ENCODE results near the gene KCTD2. TPM values are rescaled to one million over a fixed set of nuclear protein-coding genes. Genes with fewer than 3 reads are reported as not detected.
"Not testable (repeated sequence)": the region's sequence is repeated elsewhere in the genome, so short reads cannot be mapped to it uniquely, and the experiment has no call there.

Gene KCTD2
- total RNA-seq, 1 donor from 2014 or later = 19.8 TPM

- no peak for DNase-seq
These were observed 26.5 kb upstream of the KCTD2 start for GRCh38 chr17:75020331-75021110.

- DNase-seq = no peak
These were observed 22.2 kb upstream of the KCTD2 start for GRCh38 chr17:75024686-75025397.

GRCh38 chr17:75025398-75025734 is 21.7 kb upstream of the KCTD2 start:
- not testable (repeated sequence) for DNase-seq

- peak; percentile 17 for DNase-seq
These were observed 20.4 kb upstream of the KCTD2 start for GRCh38 chr17:75026650-75027049.

- DNase-seq = no peak
These were observed 16.9 kb upstream of the KCTD2 start for GRCh38 chr17:75030161-75030560.

DNA sequence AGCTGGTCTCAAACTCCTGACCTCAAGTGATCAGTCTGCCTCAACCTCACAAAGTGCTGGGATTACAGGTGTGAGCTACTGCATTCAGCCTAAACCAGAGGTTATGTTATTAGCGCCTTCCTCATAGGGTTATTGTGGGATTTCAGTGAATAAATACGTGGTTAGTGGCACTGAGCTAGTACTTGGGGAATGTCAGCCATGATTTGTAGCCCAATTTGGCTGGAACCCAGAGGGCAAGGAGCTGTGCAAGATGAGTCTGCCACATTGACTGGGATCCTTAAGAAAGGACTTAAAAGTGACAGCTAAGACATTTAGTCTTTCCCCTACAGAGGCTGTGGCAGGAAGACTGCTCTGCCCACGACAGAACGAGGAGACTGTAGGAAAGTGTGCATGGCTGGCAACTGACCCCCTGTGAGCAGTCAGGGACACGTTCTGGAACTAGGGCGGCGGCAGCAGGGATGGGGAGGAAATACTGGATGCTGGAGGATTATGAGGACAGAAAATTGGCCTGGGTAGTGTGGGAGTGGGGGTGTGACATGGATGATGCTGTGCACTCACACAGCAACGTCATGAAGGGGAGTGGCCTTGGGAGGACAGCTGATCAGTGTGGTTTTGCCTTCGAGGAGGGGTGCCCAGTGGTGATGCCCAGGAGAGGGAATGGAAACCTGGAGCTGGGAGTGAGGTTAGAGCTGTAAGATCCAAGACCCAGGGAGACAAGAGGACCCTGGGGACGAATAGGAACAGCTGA is 14.9 kb upstream of the KCTD2 start:
- DNase-seq = peak; percentile 88

GRCh38 chr17:75032720-75033280 is 14.2 kb upstream of the KCTD2 start:
- DNase-seq = peak; percentile 40

- peak; percentile 99 for DNase-seq
These were observed 13.4 kb upstream of the KCTD2 start for GRCh38 chr17:75033346-75034235.

DNA sequence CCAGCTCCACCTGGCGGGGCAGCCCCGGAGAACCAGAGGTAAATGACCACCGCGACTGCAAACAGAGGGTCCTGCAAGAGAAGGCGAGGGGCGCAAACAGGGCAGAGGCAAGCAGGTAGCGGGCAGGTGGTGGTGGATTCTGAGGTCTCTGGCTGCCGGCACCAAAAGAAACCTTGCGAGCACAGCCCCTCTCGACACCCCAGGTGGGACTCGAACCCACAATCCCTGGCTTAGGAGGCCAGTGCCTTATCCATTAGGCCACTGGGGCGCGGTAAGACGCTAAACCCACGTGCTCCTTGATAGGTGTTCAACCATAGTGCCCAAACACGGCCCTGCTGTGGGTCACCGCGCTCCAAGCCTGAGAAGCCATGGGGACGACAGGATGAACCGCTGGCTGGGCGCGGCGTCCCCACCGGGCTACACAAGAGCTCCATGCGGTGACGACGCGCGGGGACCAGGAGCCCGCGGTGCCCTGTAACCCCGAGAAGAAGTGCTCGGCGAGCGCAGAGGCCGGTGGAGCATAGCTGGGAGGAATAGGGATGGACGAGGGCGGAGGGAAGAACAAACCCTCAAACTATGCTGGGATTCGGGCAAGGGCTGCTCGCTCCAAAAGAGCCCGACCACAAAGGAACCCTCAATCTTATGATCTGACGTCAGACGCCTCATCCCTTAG is 12.7 kb upstream of the KCTD2 start:
- DNase-seq = peak; percentile 97

DNA sequence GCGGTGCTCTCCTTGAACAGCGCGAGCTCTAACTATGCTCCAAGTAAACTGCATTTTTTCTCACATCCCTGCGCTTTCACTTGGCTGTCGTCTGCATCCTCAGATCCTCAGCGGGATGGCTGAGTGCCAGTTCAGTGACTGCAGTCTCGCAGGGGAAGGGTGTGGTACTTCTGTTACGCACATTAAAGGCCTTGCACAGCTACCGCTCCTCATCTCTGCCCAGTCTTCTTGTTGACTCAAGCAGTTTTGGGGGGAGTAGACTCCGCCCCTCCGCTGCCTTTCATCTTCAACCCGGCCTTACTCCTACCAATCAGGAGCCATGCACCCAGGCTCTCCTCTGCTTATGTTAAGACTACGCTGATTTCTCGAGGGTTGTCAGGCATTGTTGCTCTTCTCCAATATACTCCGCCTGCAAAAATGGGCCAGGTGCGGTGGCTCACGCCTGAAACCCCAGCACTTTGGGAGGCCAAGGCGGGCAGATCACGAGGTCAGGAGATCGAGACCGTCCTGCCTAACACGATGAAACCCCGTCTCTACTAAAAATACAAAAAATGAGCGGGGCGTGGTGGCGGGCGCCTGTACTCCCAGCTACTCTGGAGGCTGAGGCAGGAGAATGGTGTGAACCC is 10.3 kb upstream of the KCTD2 start:
- peak; percentile 91 for DNase-seq

- no peak for DNase-seq
These were observed 7.8 kb upstream of the KCTD2 start for GRCh38 chr17:75039238-75039637.

DNA sequence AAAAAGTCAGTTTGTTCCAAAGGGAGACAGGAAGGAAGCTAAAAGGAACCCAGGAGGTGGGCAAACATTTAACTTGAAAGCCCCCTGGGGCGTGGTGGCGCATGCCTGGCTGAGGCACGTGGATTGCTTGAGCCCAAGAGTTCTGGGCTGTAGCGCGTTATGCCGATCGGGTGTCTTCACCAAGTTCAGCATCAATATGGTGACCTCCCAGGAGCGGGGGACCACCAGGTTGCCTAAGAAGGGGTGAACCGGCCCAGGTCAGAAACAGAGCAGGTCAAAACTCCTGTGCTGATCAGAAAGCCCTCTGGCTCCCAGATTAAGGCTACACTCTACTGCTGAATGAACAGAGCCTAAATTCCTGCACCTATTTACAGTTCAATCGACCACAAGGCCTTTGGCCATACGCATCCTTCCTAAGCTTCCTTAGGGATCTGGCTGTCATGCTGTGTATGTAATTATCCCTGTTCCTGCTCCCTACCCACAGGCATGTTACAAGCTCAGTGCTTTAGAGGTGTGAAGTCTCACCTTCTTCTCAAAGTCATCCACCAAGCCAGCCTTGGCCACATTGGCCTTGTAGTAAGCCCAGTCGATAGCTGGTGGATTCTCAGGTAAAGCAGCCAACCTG is 5.3 kb upstream of the KCTD2 start:
- no peak for DNase-seq

GRCh38 chr17:75043789-75044188 is 3.2 kb upstream of the KCTD2 start:
- not testable (repeated sequence) for DNase-seq

GRCh38 chr17:75044716-75045115 is 2.3 kb upstream of the KCTD2 start:
- no peak for DNase-seq

DNA sequence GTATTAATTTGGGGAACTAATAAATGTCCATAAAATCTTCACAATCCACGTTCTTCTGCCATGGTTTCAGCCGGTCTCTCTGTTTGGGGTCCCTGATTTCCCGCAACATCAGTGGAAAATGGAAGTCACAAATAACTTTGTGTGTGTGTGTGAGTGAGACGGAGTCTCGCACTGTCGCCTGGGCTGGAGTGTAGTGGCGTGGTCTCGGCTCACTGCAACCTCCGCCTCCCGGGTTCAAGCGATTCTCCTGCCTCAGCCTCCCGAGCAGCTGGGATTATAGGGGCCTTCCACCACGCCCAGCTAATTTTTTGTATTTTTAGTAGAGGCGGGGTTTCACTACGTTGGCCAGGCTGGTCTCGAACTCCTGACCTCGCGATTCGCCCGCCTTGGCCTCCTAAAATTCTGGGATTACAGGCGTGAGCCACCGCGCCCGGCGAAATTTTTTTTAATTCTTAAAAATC is 1.0 kb upstream of the KCTD2 start:
- DNase-seq = not testable (repeated sequence)

DNA sequence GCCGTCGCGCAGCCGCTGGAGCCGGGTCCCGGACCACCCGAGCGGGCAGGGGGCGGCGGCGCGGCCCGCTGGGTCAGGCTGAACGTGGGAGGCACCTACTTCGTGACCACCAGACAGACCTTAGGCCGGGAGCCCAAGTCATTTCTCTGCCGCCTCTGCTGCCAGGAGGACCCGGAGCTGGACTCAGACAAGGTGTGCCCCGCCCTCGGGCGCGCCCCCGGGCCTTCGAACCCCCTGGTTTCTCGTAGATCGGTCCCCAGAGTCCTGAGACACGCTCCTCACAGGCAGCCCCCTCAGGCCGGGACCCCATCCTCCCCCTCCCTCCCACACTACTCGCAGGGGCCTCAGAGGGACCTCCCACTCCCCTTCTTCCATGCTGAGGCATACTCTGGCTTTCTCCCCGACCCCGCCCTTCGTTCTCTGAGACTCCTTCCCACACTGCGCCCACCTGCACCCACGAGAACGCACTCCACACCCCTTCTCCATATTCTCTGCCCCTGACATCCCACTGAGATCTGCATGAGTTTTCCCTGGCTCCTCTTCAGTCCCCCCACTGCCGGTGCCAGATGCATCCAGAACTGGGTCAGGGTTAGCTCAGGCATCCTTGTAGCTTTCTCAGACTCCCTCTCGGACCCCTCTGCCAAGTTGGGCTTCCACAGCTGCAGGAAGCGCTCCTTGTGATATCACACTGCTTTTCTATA is 523 bp downstream of the KCTD2 start:
- peak; percentile 50 for DNase-seq

GRCh38 chr17:75048249-75048878 is 1.3 kb downstream of the KCTD2 start:
- peak; percentile 77 for DNase-seq

DNA sequence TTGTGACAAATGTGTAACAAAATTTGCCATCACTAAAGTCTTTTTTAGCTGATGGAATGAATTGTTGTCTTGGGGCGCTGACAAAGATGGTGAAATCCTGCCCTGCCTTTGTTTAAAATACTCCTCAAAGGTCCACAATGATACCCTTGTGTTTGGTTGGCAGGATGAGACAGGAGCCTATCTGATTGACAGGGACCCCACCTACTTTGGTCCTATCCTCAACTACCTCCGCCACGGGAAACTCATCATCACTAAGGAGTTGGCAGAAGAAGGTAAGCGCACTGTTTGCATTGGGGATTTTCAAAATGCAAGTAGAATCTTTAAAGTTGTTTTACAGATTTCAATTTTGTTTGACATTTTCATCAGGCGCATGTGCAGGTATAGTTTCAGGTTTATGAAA is 2.0 kb downstream of the KCTD2 start:
- peak; percentile 13 for DNase-seq

DNA sequence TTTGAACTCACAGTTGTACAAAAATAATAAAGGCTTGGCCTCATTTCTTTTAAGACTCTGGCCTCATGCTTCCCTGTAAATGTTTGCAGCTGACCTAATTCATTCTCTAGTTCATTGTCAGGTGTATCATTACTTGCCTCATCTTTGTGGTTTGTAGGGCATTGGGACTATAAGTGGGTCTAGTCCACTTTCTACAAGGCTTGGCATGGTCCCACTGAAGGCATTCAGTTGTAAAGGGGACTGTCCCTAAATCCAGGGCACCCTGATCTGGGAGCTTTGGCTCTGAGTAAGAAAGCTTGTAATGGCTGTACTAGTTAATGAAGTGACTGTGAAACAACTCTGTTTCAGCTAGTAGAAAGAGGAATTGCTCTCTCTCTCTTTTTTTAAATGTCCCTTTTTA is 2.7 kb downstream of the KCTD2 start:
- DNase-seq = no peak
